Activated CD4-positive, alpha-beta T cell treated with anti-CD3 and anti-CD28 coated beads, Interleukin-10, Interleukin-2, amounts not matched to agents 100 ng/mL and 50 ng/mL, durations not matched to agents 16 hours and 8 hours (primary cell): ENCODE measurements around the gene GLT1D1.

Experiments used
- DNase-seq: peaks from one replicate; pipeline ENCODE4 v3.0.0-alpha.2; 2020

GLT1D1 gene

DNA sequence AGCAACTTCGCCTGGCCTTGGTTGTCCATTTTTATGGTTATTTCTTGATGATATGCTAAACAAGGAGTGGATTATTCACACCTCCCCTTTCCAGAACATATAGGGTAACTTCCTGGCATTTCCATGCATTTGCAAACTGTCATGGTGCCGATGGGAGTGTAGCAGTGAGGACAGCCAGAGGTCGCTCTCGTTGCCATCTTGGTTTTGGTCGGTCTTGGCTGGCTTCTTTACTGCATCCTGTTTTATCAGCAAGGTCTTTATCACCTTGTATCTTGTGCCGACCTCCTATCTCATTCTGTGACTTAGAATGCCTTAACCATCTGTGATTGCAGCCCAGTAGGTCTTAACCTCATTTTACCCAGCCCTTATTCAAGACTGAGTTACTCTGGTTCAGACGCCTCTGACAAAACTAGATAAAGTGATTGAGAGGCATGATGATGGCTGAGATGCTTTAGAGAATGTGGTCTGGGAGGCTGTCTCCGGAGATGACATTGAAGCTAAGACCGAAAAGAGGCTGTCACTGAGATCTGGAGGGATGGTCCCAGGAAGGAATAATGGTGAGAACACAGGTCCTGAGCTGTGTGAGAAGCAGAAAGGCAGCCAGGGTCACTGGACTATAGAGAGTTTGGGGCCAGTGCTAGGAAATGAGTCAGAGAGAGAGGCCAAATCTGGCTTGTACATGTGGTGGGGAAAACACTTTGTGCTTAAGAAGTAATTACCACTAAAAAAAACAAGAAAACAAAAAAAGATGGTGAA is 2.9 kb downstream of the GLT1D1 start:
- DNase-seq = no peak

GRCh38 chr12:128856791-128857078 is 3.5 kb downstream of the GLT1D1 start:
- no peak for DNase-seq

GRCh38 chr12:128857133-128857763 is 4.0 kb downstream of the GLT1D1 start:
- DNase-seq = no peak

DNA sequence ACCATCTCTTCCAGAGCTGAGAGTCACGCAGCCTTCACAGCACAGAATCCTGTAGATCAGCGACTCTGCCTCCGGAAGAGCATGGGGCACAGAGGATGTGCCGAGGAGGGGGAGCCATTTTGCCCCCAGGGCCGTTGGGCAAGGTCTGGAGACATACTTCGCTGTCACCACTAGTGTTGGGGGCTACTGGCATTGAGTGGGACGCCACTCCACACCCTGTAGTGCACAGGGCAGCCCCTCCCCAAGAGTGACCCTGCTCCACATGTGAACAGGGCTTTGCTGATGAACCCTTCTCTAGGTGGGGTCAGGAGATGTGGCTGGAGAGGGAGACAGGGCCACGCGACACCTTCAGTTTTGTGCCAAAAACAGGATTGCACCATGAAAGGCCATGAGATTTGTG is 6.0 kb downstream of the GLT1D1 start:
- DNase-seq = no peak

DNA sequence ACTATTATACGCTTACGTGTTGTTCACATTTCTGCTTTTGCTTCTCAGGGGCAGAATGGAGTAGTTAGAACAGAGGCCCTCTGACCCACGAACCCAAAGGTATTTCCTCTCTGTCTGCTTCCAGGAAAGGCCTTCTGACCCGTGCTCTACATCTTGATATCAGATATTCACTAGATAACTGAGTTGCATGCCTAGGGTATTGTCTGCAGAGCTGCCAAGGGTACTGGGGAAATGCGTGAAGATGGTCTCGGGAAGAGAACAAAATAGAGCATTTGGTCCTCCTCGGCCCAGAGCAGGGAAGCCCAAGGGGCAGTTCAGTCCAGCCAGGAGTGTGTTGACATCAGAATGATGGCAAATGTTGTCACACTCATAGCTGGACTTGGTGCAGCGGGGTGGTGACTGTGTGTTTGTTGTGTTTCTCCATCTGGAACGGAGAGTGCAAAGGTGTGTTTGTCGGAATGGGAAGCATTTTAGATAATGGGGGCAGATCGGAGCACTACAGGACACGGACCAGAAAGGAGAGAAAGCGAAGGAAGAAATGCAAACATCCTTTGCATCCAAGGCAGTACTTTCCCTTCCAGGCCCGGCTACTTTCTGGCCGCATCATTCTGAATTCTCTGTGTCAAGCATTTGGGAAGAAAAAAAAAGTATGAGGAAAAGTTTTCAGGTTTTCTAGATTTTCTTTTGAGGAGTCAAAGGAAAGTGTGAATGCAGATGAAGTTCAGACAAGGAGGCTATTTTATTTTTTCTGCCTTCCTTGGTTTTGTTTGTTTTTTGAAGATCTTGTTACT is 8.1 kb downstream of the GLT1D1 start:
- DNase-seq = no peak

DNA sequence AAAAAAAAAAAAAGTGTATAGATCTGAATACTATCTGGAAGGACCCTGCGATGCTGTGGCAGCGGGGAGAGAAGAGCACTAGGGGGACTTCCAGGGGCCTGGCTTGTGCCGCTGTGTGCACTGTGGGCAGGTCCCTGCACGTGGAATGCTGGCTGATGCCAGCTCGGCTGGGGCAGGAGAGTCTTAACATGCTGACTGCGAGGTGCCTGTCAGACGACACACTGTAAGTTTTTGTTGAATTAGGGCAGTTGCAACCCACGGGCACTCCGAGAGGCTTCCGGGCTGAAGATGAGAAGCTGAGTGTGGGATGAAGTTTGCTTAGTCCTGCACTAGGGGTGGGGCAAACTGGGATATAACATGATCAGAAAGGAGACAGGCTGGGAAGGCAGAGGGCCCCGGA is 10.7 kb downstream of the GLT1D1 start:
- no peak for DNase-seq

DNA sequence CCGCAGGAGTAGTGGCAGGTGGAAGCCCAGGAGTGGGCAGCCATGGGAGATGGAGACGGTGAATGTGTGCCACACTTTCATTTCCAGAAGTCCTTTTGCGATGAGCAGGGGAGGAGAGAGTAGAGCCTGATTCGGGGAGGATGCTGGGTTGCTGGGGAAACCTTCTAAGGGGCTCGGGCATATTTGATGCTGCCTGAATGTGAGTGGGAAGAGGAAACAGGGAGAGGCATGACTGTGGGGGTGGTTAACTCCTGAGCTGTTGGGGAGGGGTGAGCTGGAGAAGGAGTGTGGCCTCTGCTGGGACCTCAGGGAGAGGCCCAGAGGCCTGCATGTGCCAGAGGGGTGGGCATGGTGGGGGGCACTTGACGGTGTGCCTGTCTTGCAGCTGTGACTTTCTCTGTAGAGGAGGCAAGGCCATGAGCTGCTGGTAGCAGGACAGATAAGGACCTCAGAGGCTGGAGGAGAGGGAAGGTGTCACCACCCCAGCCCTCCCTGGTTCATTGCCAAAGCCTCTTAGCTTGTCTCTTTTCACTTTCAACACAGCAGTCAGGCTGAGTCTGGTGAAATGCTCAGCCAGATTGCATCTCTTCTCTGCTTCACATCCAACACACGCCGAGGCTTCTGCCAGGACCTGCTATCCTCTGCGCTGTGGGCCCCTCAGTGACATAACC is 11.4 kb downstream of the GLT1D1 start:
- no peak for DNase-seq

DNA sequence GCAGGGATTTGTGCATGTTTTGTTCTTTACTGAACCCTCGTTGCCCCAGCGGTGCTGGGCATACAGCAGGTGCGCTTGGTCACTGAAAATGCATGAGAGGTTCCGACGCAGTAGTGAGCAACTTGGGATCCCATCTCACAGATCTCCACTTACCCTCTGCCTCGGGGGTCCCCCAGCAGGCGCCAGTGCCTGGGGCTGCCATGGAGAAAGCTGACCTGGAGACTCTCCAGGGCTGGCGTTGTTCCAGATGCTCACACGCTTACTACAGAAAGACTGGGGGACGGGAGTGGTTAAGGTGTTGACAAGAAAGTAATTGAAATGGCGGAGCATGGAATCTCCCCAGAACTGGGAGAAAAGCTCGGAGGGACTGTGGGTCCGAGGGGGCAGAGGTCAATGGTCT is 14.2 kb downstream of the GLT1D1 start:
- DNase-seq = no peak

DNA sequence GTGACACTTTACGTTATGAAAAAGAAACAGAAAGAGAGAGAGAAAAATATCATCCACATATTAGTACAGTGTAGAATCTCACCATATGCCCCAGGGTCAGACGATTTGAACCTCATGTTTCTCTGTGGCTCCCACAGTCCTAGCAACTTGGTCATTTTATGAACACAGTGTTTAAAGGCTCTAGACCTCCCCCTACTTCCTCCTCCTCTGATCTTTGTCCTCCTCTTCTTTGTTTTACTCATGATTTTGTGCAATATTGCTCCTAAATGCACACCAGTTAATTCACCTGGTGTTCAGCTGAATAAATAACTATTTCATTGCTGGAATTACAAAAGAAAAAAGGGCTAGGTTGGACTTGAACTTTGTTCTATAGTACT is 18.2 kb downstream of the GLT1D1 start:
- DNase-seq = no peak

- no peak for DNase-seq
These were observed 19.0 kb downstream of the GLT1D1 start for GRCh38 chr12:128872303-128872702.

- no peak for DNase-seq
These were observed 23.3 kb downstream of the GLT1D1 start for GRCh38 chr12:128876559-128876958.

GRCh38 chr12:128879898-128880764 is 26.9 kb downstream of the GLT1D1 start:
- no peak for DNase-seq

GRCh38 chr12:128891856-128892255 is 38.6 kb downstream of the GLT1D1 start:
- no peak for DNase-seq

DNA sequence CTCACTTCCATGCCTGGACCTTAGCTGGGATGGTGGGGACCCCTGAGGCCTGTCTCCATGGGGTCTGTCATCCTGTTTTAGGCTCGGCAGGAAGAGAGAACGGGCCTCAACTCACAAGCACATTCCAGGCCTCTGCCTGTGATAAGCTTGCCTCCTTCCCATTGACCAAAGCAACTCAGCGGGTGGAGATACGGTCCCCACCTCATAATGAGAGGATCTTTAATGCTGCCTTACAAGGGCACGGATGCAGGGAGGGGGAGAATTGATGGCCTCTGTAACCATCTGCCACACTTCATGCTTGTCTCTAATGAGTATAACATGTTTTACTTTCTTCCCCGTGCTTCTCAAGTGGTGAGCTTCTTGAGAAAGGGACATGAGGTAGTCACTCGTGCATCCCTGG is 50.0 kb downstream of the GLT1D1 start:
- no peak for DNase-seq

- DNase-seq = no peak
These were observed 51.8 kb downstream of the GLT1D1 start for GRCh38 chr12:128905003-128905544.

DNA sequence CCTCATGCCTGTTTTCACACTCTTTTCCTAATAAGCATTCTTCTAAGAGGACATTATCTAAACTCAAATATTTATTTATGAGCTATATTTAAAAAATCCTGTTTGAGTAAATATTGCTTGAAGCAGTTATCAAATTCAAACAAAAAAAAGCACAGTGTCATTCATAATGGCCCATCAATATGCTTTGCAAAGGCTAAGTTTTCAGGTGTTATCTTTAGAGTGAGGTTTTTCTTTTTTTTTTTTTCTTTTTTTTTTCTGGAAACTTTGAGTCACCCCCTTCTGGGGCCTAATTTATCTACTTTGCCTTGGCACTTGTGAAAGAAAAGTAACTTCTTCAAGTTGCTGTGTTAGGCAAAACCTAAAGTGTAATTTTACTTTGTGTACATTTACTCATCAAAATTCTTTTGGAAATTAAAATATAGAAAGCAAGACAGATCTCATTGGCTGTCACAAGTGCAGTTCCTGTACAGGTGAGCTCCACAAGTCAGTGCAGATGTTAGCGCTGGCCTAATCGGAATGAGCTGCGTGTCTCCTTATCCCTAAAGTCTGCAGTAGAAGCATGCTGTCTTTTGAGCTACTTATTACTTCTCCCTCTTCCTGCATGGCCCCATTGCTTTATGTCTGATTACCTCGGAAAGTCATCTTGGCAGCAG is 53.3 kb downstream of the GLT1D1 start:
- no peak for DNase-seq

DNA sequence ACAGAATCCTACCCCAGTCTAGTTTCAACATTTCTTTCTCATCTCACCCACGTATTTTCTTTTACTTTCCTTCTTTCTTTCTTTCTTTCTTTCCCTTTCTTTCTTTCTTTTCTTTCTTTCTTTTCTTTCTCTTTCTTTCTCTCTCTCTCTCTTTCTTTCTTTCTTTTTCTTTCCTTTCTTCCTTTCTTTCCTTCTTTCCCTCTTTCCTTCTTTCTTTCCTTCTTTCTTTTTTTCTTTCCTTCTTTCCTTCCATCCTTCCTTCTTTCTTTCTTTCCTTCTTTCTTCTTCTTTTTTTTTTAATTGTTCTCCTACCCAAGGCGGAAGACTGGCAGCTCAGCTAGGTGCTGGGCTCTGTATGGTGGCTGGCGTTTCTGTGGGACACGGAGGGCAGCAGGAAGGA is 55.0 kb downstream of the GLT1D1 start:
- DNase-seq = no peak

DNA sequence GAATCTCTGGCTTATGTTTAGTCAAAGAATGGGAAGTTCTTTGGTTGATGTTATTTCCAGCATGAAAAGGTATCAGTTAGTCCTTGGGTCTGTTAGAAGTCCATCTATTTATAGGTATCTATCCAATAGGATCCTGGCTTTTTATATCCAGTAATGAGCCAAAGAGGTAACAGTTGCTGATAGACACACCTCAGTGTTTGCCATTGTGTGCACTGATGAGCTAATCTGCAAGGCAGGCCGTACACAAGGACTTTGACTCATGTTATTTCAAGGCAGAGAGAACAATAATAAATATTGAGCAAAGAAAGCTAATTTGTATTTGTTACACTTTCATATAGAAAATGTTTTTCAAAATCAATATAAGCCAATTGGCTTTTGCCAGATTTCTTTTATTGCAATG is 56.4 kb downstream of the GLT1D1 start:
- no peak for DNase-seq

- DNase-seq = no peak
These were observed 57.4 kb downstream of the GLT1D1 start for GRCh38 chr12:128910629-128911028.

- no peak for DNase-seq
These were observed 58.6 kb downstream of the GLT1D1 start for GRCh38 chr12:128911861-128912260.

DNA sequence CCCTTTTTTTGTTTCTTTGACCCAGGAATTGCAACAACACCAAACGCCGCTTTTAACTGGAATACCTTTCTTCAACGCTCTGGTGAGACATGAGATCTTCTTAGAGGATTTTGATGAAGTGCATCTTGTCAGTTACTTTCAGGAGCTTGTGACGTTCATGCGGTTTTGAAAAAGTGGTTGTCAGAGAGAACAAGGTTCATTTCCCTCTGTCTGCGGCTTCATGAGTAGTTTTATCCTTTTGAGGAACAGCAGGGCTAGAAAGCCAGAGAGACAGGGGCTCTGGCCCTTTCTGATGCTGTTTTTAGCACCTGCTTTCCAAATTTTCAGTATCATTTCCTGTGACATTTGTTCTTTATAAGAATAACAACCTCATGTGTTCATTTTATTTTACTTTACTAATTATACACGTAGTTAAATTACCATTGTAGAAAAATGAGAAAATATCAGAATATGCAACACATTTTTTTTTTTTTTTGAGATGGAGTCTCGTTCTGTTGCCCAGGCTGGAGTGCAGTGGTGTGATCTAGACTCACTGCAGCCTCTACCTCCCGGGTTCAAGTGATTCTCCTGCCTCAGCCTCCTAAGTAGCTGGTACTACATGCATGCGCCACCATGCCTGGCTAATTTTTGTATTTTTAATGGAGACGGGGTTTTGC is 61.8 kb downstream of the GLT1D1 start:
- peak; percentile 78 for DNase-seq
